NCI-H748 treated with DMSO at 0.1 percent for 48 hours (cell line): Measurements from ENCODE around the gene NCK2.

Source experiments
- DNase-seq: peaks from one replicate; lab custom pipeline; 2025; lab: John Stamatoyannopoulos, UW

NCK2 gene

GRCh38 chr2:105928086-105928485 lies 183.4 kb downstream of the NCK2 start:
- DNase-seq = no peak

- no peak for DNase-seq
Measured at GRCh38 chr2:105928563-105928962, 183.9 kb downstream of the NCK2 start.

- DNase-seq = no peak
Measured at GRCh38 chr2:105929516-105929915, 184.8 kb downstream of the NCK2 start.

GRCh38 chr2:105932582-105932981 lies 187.9 kb downstream of the NCK2 start:
- no peak for DNase-seq

- DNase-seq = no peak
Measured at GRCh38 chr2:105933906-105934305, 189.2 kb downstream of the NCK2 start.

GRCh38 chr2:105934467-105934866 lies 189.8 kb downstream of the NCK2 start:
- no peak for DNase-seq

- DNase-seq = no peak
Measured at GRCh38 chr2:105935063-105935462, 190.4 kb downstream of the NCK2 start.

GRCh38 chr2:105936954-105937353 lies 192.2 kb downstream of the NCK2 start:
- no peak for DNase-seq

- DNase-seq = no peak
Measured at GRCh38 chr2:105937498-105938097, 192.9 kb downstream of the NCK2 start.
